ENCODE data around the gene SERTAD4.
"Not testable (repeated sequence)": the region's sequence is repeated elsewhere in the genome, so short reads cannot be mapped to it uniquely, and the experiment has no call there.

The SERTAD4 gene

GRCh38 chr1:210232511-210233215, at the start of gene SERTAD4:
TSS of gene SERTAD4 (plus strand) at chr1:210232796. CDS start at chr1:210237961, 5,165 bp downstream.
- DNase-seq: peak; percentile 64

- no peak for DNase-seq
Observed at GRCh38 chr1:210185063-210185462, 47.5 kb upstream of the SERTAD4 start.

- DNase-seq: not testable (repeated sequence)
Observed at GRCh38 chr1:210187849-210188606, 44.6 kb upstream of the SERTAD4 start.

DNA sequence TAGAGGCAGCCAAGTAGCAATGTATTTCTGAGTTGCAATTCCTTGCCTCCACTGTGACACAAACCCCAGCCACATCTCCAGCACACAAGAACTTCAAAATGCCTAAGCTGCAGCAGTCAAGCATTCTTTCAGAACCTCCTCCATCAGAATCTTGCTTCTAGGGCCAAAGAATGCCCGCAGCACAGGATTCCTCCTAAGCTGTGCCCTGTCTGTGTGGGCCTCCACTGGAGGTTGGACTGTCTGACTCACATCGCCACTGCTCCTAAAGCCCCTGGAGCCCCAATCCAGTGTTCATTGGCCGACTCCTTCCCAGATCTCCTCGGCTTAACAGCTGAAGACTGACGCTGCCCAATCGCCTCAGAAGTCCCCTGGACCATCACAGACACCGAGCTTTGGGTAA, 43.2 kb upstream of the SERTAD4 start:
- no peak for DNase-seq

- no peak for DNase-seq
Observed at GRCh38 chr1:210195635-210196160, 36.9 kb upstream of the SERTAD4 start.

DNA sequence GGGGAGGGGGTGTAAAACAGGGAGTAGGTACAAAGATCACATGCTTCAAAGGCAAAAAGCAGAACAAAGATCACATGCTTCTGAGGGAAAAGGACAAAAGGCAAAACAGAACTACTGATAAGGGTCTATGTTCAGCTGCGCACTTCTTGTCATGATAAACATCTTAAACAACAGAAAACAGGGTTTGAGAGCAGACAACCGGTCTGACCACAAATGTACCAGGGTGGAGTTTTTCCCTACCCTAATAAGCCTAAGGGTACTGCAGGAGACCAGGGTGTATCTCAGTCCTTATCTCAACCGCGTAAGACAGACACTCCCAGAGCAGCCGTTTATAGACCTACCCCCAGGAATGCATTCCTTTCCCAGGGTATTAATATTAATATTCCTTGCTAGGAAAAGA, 36.3 kb upstream of the SERTAD4 start:
- DNase-seq: not testable (repeated sequence)

DNA sequence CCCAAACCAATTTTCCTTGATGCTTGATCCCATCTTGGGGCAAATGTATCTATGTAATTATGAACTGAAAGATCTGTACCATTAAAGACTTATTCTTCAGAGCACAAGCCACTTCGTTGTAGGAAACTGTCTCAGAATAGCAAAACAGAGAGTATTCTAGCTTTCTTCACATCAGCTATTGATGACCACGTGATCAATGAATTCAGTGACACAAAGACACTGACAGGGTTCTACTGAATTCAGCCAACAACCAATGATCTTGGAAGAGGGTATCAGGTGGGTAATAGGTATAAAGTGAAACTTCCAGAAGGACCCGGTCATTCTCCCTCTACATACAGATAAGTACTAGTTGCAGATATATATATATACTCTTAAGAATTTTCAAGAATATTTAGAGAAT, 33.8 kb upstream of the SERTAD4 start:
- no peak for DNase-seq

- DNase-seq: no peak
Observed at GRCh38 chr1:210200124-210200736, 32.4 kb upstream of the SERTAD4 start.

GRCh38 chr1:210201681-210202080, 30.9 kb upstream of the SERTAD4 start:
- no peak for DNase-seq

- DNase-seq: no peak
Observed at GRCh38 chr1:210207597-210208450, 24.8 kb upstream of the SERTAD4 start.

DNA sequence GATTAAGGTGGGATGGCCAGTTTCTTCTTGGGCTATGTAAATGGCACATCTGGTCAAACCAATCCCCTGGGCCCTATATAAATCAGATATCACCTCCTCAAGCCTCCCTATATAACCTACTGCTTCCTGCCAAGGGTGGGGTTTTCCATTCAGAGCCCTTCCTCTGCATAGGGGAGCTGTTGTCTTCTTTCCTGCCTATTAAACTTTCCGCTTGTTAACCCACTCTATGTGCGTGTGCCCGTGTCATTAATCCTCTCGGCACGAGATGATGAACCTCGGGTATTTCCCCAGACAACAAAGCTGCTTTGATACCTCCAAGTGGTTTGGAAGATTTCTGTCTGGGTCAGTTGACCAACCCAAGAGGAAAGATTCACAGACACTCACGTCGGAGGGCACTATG, 19.3 kb upstream of the SERTAD4 start:
- DNase-seq: no peak

DNA sequence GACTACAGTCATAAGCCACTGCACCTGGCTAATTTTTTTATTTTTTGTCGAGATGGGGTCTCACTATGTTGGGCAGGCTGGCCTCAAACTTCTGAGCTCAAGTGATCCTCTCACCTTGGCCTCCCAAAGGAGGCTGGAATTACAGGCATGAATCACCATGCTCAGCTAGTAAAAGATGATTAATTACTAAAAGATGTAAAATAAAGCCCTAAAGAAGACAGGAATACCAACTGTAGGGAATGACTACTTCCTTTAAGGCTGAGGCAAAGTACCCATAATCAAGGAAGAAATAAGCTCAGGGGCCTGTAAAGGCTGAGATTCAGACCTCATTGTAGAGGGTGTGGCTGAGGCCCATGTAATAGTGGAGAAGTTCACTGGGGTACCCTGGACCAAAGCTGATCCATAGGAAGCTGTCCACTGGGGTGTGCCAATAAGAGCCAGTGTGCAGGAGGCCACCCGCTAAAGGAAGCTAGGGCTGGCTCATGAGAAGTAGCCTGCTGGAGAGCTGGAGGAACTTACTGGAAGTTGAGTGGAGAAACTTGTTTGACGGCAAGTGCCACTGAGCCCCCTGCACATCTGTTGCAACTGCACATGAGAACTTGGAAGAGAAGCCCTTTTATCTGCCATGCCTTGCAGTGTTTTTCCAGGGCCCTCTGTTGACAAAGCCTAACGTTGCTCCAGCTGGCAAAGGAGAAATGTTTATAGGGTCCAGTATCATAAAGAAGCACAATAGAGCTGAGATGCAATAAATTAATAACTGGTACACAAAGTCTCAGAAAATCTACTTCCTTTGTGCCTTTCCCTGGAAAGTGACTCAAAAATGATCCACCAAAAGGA, 17.8 kb upstream of the SERTAD4 start:
- DNase-seq: no peak

- no peak for DNase-seq
Observed at GRCh38 chr1:210217482-210217881, 15.1 kb upstream of the SERTAD4 start.

DNA sequence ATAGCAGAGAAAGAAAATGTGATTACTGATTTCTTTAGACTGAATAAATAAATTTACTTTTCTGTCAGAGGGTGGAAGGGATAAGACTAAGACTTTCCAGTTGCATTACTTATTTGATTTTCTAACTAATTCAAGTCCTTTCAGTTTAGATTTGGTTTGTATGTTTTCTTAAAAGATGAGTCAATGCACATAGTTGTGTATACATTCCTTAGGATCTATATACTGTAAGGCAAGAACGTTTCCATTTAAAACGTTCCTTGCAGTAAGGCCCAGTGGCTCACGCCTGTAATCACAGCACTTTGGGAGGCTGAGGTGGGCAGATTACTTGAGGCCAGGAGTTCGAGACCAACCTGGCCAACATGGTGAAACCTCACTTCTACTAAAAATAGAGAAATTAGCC, 14.5 kb upstream of the SERTAD4 start:
- DNase-seq: no peak

- DNase-seq: no peak
Observed at GRCh38 chr1:210222340-210223006, 10.1 kb upstream of the SERTAD4 start.

- no peak for DNase-seq
Observed at GRCh38 chr1:210223226-210223904, 9.2 kb upstream of the SERTAD4 start.

DNA sequence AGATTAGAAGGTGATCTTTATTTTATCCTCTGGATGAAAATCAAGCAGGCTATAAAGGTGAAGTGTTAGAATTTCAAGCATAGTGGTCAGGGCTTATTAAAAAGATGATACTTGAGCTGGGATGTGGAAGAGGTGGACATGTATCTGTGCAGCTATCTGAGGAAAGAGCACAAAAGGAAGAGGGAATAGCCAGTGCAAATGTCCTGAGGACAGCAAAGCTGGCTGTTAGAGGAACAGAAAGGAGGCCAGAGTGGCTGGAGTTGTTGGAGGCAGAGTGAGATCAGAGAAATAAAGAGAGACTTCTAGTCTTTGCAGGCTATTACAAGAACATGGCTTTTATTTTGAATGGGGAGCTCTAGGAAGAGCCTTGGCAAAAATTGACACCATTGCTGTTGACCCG, 4.4 kb upstream of the SERTAD4 start:
- DNase-seq: no peak

DNA sequence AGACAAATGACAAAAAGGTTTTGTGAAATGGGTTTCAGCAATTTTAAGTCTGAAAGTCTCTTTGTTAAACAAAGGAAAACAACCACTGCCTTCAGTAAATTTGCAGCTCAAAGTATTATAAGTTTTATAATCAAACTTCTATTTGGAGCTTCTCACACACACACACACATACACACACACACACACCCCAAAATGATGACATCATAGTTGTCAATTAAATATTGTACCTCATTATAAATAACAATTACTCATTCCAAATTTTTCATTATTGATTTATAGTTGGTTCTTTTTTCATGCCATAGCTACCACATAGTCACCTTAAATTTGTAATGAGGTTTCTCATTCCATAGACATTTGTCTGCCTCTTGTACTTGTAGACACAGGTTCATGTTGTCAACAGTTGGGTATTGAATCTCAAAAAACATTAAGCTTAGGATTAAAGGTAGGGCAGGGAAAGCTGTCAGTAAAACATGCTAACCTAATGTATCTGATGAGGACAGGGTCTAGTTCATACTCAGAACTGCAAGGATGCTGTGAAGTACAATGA, 2.4 kb upstream of the SERTAD4 start:
- no peak for DNase-seq

- DNase-seq: peak; percentile 63
Observed at GRCh38 chr1:210231846-210232510, 618 bp upstream of the SERTAD4 start.

- peak; percentile 74 for DNase-seq
Observed at GRCh38 chr1:210233216-210233494, 559 bp downstream of the SERTAD4 start.

All from retina (tissue), 1 donor.